H1 (cell line): ENCODE data around the gene QRICH2. TPM values are rescaled to one million over a fixed set of nuclear protein-coding genes. Genes with fewer than 3 reads are reported as not detected.
A peak's percentile ranks its signal among the peaks of the same experiment; 100 is the strongest.
"Not testable (repeated sequence)": the region's sequence is repeated elsewhere in the genome, so short reads cannot be mapped to it uniquely, and the experiment has no call there.

Experiments
- CTCF ChIA-PET: fragments of 300-600 bp; sonication (Branson Sonifier 250); formaldehyde crosslinking; loops from one replicate; lab custom pipeline; 2021; ENCODE audit not compliant: partially characterized antibody; lab: Charles Lee
- POLR2A ChIA-PET: fragments of 300-600 bp; sonication (Branson Sonifier 250); formaldehyde crosslinking; loops from one replicate; lab custom pipeline; 2021; ENCODE audit warnings: inconsistent platforms; ENCODE audit not compliant: partially characterized antibody; lab: Charles Lee
- DNase-seq, 2 experiments: peaks; one replicate each; pipeline versions ENCODE4 v3.0.0 to v3.0.0-alpha.2; 2010 to 2022; ENCODE audit warnings: low spot score in 2 of 2, low read depth in 1 of 2, mixed read lengths in 1 of 2
- FAIRE-seq: peaks from 2 replicates; lab custom pipeline; 2011; peaks lifted over from hg19 to GRCh38; lab: Jason Lieb, UNC
- H2AFZ ChIP-seq: 2 replicates; pipeline ENCODE4 v1.8.1; 2012; ENCODE audit warnings: low read length, inconsistent platforms
- H2AK5ac ChIP-seq: 2 replicates; pipeline ENCODE4 v1.6.1; 2013; ENCODE audit warnings: low read depth, low read length
- H2BK120ac ChIP-seq: replicated peaks from 2 replicates; pipeline ENCODE3; 2013; ENCODE audit warnings: low read depth, low read length, inconsistent platforms
- H2BK12ac ChIP-seq: 2 replicates; pipeline ENCODE4 v1.6.1; 2013; ENCODE audit warnings: low read depth, low read length
- H2BK15ac ChIP-seq: 2 replicates; pipeline ENCODE4 v1.6.1; 2013; ENCODE audit warnings: low read length
- H2BK20ac ChIP-seq: 2 replicates; pipeline ENCODE4 v1.6.1; 2013; ENCODE audit warnings: low read length
- H2BK5ac ChIP-seq: 2 replicates; pipeline ENCODE4 v1.6.1; 2013; ENCODE audit warnings: low read depth, low read length
- H3K14ac ChIP-seq: 2 replicates; pipeline ENCODE4 v1.6.1; 2013; ENCODE audit warnings: inconsistent platforms; ENCODE audit not compliant: insufficient read length
- H3K18ac ChIP-seq: 2 replicates; pipeline ENCODE4 v1.6.1; 2013; ENCODE audit warnings: low read length; ENCODE audit errors: extremely low read depth
- H3K23ac ChIP-seq: 2 replicates; pipeline ENCODE4 v1.6.1; 2013; ENCODE audit warnings: inconsistent platforms; ENCODE audit not compliant: insufficient read length
- H3K23me2 ChIP-seq: 2 replicates; pipeline ENCODE4 v1.6.1; 2013; ENCODE audit warnings: low read depth, low read length
- H3K27ac ChIP-seq: 2 replicates; pipeline ENCODE4 v1.6.1; 2011; ENCODE audit warnings: low read depth, low read length, inconsistent platforms
- H3K27me3 ChIP-seq, 4 experiments: replicated peaks in 1 of 4; 1 replicate in 1 of 4; 2 replicates in 3 of 4; pipeline versions ENCODE4 v1.6.1 to v1.8.1; 2011 to 2013; ENCODE audit warnings: low read length in 3 of 4, mild to moderate bottlenecking in 3 of 4, inconsistent platforms in 2 of 4, mixed read lengths in 2 of 4, moderate library complexity in 1 of 4; ENCODE audit not compliant: control insufficient read depth in 3 of 4, insufficient read depth in 3 of 4; ENCODE audit errors: extremely low read depth in 1 of 4
- H3K36me3 ChIP-seq, 4 experiments: 2 replicates each; pipeline versions ENCODE4 v1.6.1 to v1.8.1; 2011 to 2013; ENCODE audit warnings: mild to moderate bottlenecking in 4 of 4, low read length in 3 of 4, moderate library complexity in 2 of 4, control low read depth in 1 of 4, inconsistent platforms in 1 of 4; ENCODE audit not compliant: insufficient read depth in 4 of 4, control insufficient read depth in 2 of 4
- H3K4ac ChIP-seq: replicated peaks from 2 replicates; pipeline ENCODE3; 2013; ENCODE audit warnings: low read length, low read depth, mixed read lengths, inconsistent platforms; ENCODE audit not compliant: insufficient read length
- H3K4me1 ChIP-seq, 4 experiments: replicated peaks in 1 of 4; 1 replicate in 1 of 4; 2 replicates in 3 of 4; pipeline versions ENCODE4 v1.6.1 to v1.8.1; 2011 to 2013; ENCODE audit warnings: low read length in 3 of 4, inconsistent platforms in 2 of 4, mixed read lengths in 1 of 4; ENCODE audit not compliant: insufficient read depth in 4 of 4, control insufficient read depth in 3 of 4
- H3K4me2 ChIP-seq, 2 experiments: 2 replicates each; pipeline versions ENCODE4 v1.6.1 to v1.8.1; 2011 to 2013; ENCODE audit warnings: low read depth in 2 of 2, low read length in 2 of 2, control low read depth in 1 of 2, inconsistent platforms in 1 of 2, mild to moderate bottlenecking in 1 of 2; ENCODE audit not compliant: insufficient read depth in 1 of 2
- H3K4me3 ChIP-seq, 4 experiments: fragments of 200-600, 300-600 bp in 1 of 4; sonication (generic), shearing (Covaris generic), sonication (Bioruptor Twin) in 1 of 4; 2 replicates each; pipeline versions ENCODE4 v1.5.1 to v1.8.1; 2011 to 2016; ENCODE audit warnings: low read length in 4 of 4, low read depth in 3 of 4, control low read depth in 2 of 4, inconsistent platforms in 2 of 4, mild to moderate bottlenecking in 2 of 4, mixed read lengths in 1 of 4, moderate library complexity in 1 of 4; ENCODE audit not compliant: insufficient read depth in 2 of 4; ENCODE audit errors: extremely low read depth in 1 of 4
- H3K56ac ChIP-seq: replicated peaks from 2 replicates; pipeline ENCODE3; 2013; ENCODE audit warnings: low read depth, mild to moderate bottlenecking, mixed read lengths, low read length, inconsistent platforms; ENCODE audit not compliant: insufficient read length
- H3K79me1 ChIP-seq: 2 replicates; pipeline ENCODE4 v1.6.1; 2013; ENCODE audit warnings: low read depth, low read length, control low read depth
- H3K79me2 ChIP-seq, 2 experiments: 2 replicates each; pipeline versions ENCODE4 v1.6.1 to v1.8.1; 2012 to 2013; ENCODE audit warnings: low read length in 2 of 2, mild to moderate bottlenecking in 2 of 2, inconsistent platforms in 1 of 2; ENCODE audit not compliant: insufficient read depth in 2 of 2, control insufficient read depth in 1 of 2
- H3K9ac ChIP-seq, 4 experiments: replicated peaks in 1 of 4; 1 replicate in 1 of 4; 2 replicates in 3 of 4; pipeline versions ENCODE4 v1.6.1 to v1.8.1; 2011 to 2013; ENCODE audit warnings: low read depth in 3 of 4, low read length in 3 of 4, control low read depth in 2 of 4, mild to moderate bottlenecking in 2 of 4, moderate library complexity in 2 of 4, inconsistent platforms in 1 of 4; ENCODE audit errors: extremely low read depth in 1 of 4
- H3K9me3 ChIP-seq, 2 experiments: 2 replicates each; pipeline versions ENCODE4 v1.6.1 to v1.8.1; 2012 to 2013; ENCODE audit warnings: mild to moderate bottlenecking in 2 of 2, moderate library complexity in 2 of 2, control low read depth in 1 of 2, inconsistent platforms in 1 of 2, low read depth in 1 of 2, low read length in 1 of 2, mixed read lengths in 1 of 2; ENCODE audit not compliant: insufficient read depth in 2 of 2
- H4K20me1 ChIP-seq, 2 experiments: replicated peaks in 1 of 2; 2 replicates each; pipeline versions ENCODE3 to v1.8.1; 2011 to 2013; ENCODE audit warnings: inconsistent platforms in 2 of 2, low read length in 2 of 2, mild to moderate bottlenecking in 1 of 2; ENCODE audit not compliant: insufficient read depth in 2 of 2, control insufficient read depth in 1 of 2
- H4K5ac ChIP-seq: 2 replicates; pipeline ENCODE4 v1.6.1; 2013; ENCODE audit warnings: low read length, low read depth, mixed read lengths, inconsistent platforms; ENCODE audit not compliant: insufficient read length
- H4K8ac ChIP-seq: 2 replicates; pipeline ENCODE4 v1.8.0; 2013; ENCODE audit warnings: mild to moderate bottlenecking, moderate library complexity, low read length, inconsistent platforms; ENCODE audit not compliant: insufficient read depth; ENCODE audit errors: extremely low read depth
- H4K91ac ChIP-seq: replicated peaks from 2 replicates; pipeline ENCODE3; 2013; ENCODE audit warnings: low read length, mixed read lengths, inconsistent platforms; ENCODE audit not compliant: insufficient read length
- WGBS, 2 experiments: shearing (Covaris generic) in 1 of 2; methylation state at CpG; one replicate each; pipeline versions ENCODE4 v1.1.6 to v1.1.7; 2013 to 2015; ENCODE audit warnings: low lambda C conversion rate in 2 of 2, mixed read lengths in 2 of 2, inconsistent platforms in 1 of 2, low coverage in 1 of 2, missing lambda C conversion rate in 1 of 2; ENCODE audit not compliant: insufficient replicate concordance in 2 of 2, insufficient coverage in 1 of 2, insufficient read length in 1 of 2; ENCODE audit errors: extremely low coverage in 1 of 2, missing lambda C conversion rate in 1 of 2; 5-methylcytosine and 5-hydroxymethylcytosine counted together
- polyA plus RNA-seq, 7 experiments: library from polyadenylated mRNA; depleted of rRNA in 3 of 7; stranded (reverse) in 5 of 7; unstranded in 2 of 7; fragments of >200 nt in 5 of 7; fragments of 200-250 nt in 2 of 7; gene quantifications; 1 replicate in 5 of 7; 2 replicates in 1 of 7; 4 replicates in 1 of 7; pipeline versions ENCODE4 v1.2.1 to v1.2.3, GENCODE V29; 2011 to 2013; ENCODE audit warnings: missing spikeins in 2 of 7, mixed read lengths in 2 of 7
- total RNA-seq: library from RNA; stranded (reverse); fragmentation: NEBNext Ultra II Directional; extraction: Animal tissue kit (Norgen Biotek cat#: 25700); gene quantifications from 2 replicates; pipeline ENCODE4 v1.2.1, GENCODE V29; 2021

The QRICH2 gene
- total and polyA plus RNA-seq, 2 of the 8 experiments (the other 6 are each of a cell fraction or from before 2014, with no cell fraction given) = 2.8 to 3.8 TPM

DNA sequence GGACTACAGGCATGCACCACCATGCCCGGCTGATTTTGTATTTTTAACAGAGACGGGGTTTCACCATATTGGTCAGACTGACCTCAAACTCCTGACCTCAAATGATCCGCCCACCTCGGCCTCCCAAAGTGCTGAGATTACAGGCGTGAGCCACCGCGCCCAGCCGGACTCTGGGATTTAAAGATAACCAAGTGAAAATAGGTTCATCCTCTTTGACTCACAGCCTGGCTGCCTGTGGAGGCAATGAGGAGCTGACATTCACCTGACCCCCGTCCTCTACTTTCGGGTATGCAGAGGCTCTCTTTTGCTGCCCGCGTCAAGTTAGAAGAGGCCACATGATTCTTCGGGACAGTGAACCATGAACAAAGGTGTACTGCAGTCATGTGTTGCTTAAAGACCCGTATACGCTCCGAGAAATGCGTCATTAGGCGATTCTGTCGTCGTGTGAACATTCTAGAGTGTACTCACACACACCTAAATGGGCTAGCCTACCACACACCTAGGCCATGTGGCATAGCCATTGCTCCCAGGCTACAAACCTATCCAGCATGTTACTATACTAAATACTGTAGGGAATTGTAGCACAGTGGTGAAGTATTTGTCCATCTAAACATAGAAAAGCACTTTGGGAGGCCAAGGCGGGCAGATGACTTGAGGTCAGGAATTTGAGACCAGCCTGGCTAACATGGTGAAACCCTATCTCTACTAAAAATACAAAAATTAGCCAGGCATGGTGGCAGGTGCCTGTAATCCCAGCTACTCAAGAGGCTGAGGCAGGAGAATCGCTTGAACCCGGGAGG, 54.9 kb downstream of the QRICH2 start:
- CTCF ChIA-PET = interaction anchor here (0.6 to 2.5 kb wide), 2 partner anchors 26 to 188 kb away, joined by 3 to 14 read pairs; no protein-coding TSS in a partner anchor
- DNase-seq, H4K5ac ChIP-seq, H2BK12ac ChIP-seq, H2BK120ac ChIP-seq, H3K27ac ChIP-seq, H3K56ac ChIP-seq, H3K27me3 ChIP-seq, H3K14ac ChIP-seq, H4K91ac ChIP-seq, H2AFZ ChIP-seq, H3K4me1 ChIP-seq, H3K23me2 ChIP-seq, H3K9ac ChIP-seq, H3K9me3 ChIP-seq, H4K8ac ChIP-seq, H2BK20ac ChIP-seq, H3K4me2 ChIP-seq, H3K4ac ChIP-seq, H4K20me1 ChIP-seq, FAIRE-seq, H3K23ac ChIP-seq, H3K36me3 ChIP-seq, H3K79me2 ChIP-seq, H2BK5ac ChIP-seq, H3K79me1 ChIP-seq, H3K18ac ChIP-seq, H3K4me3 ChIP-seq: not testable (repeated sequence)
- Histone ChIP-seq H2AK5ac (0 out of 2 replicates have a peak overlapping the region, but pooled peaks have one; percentile 53), H2BK15ac (peak overlapping the region; percentile 53; the same call in 1 of the 2 replicates)
- POLR2A ChIA-PET = interaction anchor here (1.7 kb wide), 1 partner anchor 10 kb away, joined by 3 read pairs; no protein-coding TSS in a partner anchor
- WGBS, 2 experiments = 94% methylated on average over 23 of the region's 23 CpGs; no CpG with 5 or more reads in 1 of the 2 experiments
